HG02970 (cell line): ENCODE data around the gene PPM1D.
A peak's percentile ranks its signal among the peaks of the same experiment; 100 is the strongest.
"Not testable (repeated sequence)": the region's sequence is repeated elsewhere in the genome, so short reads cannot be mapped to it uniquely, and the experiment has no call there.

Experiments used
- ATAC-seq: cut with Tn5 transposase; IDR thresholded peaks from one replicate; pipeline ENCODE4 v1.9.1; 2021; ENCODE audit warnings: mild to moderate bottlenecking, moderate library complexity, moderate number of reproducible peaks; ENCODE audit not compliant: unreplicated experiment, low FRiP score

Gene PPM1D

DNA sequence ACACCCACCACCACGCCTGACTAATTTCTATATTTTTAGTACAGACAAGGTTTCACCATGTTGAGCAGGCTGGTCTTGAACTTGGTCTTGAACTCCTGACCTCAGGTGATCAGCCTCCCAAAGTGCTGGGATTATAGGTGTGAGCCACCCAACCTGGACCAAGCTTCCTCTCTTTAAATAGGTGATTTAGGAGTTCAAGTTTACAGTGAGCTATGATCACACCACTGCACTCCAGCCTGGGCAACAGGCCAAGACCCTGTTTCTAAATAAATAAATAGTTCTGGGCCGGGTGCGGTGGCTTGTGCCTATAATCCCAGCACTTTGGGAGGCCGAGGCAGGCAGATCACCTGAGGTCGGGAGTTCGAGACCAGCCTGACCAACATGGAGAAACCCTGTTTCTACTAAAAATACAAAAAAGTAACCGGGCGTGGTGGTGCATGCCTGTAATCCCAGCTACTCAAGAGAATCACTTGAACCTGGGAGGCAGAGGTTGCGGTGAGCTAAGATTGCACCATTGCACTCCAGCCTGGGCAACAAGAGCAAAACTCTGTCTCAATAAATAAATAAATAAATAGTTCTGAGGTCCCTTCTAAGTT is 6.5 kb upstream of the PPM1D start:
- not testable (repeated sequence) for ATAC-seq

DNA sequence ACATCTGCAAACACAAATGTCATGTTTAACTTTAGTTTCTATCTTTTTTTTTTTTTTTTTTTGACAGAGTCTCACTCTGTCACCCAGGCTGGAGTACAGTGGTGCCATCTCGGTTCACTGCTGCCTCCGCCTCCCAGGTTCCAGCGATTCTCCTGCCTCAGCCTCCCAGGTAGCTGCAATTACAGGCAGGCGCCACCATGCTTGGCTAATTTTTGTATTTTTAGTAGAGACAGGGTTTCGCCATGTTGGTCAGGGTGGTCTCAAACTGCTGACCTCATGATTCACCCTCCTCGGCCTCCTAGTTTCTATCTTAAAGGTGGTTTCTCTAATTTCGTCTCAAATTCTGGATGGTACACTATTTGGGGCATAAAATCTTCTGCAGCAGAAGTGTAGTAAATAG is 5.8 kb upstream of the PPM1D start:
- ATAC-seq, result not testable (repeated sequence)

DNA sequence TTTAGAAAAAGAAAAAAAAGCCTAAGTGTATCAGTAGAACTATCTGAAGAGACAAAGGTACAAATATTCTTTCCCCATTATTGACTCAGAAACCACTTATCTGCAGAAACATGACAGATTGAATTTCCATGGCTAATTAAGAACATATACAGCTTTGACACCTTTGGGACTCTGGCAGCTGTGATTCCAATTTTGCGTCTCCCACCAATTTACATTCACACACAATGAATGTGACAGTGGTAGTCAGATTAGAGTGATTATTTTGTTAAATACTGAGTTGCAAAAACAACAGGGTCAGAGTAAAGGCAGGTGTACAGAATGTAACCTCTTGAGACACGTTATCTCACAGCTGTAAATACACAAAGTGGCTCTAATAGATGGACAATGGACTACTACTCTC is 5.3 kb upstream of the PPM1D start:
- no peak for ATAC-seq

DNA sequence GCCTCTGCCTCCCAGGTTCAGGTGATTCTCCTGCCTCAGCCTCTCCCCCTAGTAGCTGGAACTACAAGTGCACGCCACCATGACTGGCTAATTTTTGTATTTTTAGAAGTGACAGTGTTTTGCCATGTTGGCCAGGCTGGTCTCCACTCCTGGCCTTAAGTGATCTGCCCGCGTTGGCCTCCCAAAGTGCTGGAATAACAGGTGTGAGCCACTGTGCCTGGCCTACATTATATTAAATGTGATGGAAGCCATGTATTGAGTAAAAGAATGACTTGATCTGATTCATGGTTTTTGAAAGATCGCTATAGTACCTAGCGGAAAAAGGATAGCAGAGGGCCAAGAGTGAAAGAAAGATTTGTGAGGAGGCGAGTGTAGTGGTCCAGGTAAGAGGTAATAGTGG is 2.7 kb upstream of the PPM1D start:
- ATAC-seq, result no peak

DNA sequence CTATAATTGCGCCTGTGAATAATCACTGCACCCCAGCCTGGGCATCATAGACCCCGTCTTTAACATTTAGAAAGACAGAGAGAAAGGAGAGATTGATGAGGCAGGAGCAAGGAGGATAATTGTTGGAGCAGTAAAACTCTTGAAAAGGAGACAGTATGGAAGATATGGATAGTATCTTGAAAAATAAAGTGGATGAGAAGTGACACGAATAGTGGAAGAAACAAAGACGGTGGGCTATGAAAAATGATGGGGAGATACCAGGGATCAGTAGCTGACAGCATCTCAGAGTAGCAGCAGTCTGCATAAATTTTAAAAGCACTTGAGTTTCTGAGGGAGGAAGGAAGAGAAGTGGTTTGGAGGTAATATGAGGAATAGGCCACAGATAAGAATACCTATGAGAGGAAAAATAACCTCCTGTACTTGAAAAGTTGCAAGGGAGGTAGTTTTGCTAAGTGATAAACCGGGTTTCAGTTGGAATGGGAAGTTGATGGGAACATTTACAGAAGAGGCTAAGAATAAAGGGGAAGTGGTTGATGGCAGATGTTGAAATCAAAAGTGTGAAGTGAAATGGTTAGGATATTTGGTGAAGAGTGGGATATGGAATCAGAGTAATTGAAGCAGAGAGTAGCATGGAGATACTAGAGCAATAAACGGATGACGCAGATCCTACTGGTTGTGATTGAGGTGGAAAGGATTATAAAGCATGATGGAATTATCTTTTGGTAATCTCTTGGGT is 1.8 kb upstream of the PPM1D start:
- no peak for ATAC-seq

DNA sequence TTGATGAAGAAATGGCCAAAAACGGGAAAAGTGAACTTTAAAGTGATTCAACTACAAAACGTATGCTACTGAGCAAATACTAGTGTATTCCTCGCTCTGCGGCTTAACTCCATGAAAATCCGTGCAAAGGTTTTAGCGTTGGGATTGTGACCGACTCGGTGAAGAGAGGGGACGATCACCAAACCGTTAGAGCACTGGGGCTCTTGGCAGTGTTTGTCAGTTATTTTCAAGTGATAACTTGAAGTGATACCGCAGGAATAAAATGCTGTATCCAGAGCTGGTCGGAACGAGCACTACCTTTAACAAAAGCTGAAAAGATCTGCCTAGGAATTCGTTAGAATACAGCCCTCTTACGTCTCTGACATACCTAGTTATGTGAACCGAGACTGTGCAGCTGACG is 773 bp upstream of the PPM1D start:
- no peak for ATAC-seq

DNA sequence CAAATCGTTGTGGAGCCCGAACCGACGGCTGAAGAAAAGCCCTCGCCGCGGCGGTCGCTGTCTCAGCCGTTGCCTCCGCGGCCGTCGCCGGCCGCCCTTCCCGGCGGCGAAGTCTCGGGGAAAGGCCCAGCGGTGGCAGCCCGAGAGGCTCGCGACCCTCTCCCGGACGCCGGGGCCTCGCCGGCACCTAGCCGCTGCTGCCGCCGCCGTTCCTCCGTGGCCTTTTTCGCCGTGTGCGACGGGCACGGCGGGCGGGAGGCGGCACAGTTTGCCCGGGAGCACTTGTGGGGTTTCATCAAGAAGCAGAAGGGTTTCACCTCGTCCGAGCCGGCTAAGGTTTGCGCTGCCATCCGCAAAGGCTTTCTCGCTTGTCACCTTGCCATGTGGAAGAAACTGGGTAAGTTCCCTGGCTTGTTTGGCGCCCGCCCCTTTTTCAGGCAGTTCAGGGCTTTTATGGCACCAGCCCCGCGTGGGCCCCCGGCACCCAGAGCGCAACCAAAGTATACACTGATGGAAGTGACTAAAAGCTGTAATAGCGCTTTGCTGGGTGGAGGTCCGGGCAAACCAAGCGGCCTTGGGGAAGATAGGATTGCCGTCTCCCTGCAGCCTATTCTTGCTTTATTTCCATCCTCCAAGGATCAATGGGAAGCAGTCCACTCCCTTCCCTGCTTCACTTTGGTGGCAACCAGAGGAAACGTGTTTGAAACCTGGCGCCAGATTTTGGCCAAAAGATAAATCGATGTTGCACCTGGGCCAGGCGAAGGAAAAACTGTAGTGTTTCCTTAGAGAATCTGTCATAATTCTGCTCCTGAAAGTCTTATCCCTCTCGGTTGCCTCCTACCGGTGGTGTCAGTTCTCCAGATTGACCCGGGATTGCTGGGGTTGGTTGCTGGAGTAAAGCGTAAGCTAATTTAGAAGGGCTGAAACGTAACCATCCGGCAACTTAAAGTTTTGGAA is 775 bp downstream of the PPM1D start:
- peak; percentile 11 for ATAC-seq

DNA sequence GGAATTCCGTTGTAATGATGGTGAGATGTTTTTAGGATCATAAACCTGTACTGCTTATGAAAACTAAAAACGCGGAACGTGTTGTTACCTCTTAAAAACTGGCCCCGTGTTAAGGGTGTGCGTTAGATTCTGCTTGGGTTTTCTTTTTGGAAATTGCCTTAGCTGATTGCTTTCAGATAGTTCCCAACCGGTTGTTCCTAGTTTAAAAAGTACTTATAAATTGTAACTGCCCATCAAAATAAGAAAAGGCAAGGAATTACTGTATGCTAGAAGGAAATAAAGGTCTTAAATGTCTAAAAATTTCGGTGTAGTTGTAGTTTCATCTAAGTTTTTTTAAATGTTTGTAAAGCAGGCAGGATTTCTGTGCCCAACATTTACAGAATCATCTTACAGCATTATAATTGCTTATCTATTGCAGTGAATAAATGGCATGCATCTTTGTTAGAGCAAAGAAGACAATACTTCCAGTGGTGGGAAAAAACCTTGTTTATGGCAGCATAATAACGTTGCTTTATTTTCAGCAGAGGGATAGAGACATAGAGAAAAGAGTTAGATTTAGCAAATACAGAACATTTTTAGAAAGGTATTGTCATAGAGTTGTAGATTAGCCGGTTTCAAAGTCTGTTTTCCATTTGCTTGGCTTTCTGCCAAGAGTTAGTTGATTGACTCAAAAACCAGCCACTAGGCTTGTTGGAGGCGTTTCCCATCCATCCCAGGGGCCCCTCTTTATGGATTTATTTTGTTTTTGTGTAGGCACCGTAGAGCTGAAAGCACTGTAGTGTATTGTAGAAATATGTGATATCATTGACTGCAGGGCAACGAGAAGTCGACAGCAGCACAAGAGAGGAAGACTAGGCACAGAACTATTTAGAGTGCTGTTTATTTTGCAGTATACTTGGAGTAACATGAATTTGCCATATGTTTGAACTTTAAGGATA is 1.7 kb downstream of the PPM1D start:
- no peak for ATAC-seq

DNA sequence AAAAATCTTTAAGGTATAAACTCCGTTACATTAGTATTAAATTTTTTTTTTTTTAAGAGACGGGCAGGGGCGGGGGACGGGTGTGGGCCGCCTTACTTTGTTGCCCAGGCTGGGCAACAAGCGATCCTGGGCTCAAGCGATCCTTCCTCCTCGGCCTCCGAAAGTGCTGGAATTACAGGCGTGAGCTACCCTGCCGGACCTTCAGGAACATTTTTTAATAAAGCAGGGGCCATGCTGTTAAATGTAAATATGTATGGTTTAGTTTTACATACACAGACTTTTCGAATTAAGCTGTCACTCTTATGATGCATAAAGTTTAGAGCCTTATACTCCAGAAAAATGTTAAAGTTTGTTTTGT is 2.4 kb downstream of the PPM1D start:
- ATAC-seq, result no peak

DNA sequence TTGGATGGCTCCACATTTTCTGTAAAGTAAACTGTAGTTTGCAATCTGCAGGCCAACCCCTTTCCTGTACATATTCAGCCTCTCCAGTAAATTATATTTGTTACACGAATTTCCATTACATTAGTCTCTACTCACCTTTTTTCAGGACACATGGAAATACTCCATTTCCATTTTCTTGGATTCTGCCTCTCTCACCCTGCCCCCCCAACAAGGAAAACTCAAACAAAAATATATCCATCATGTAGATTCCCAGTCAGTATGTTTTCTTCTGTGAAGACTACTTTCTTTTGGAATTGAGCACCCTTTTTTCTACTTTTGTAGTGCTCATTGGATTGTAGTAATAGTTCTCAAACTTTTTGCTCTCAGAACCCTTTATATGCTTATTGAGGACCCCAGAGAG is 2.9 kb downstream of the PPM1D start:
- ATAC-seq, result no peak

DNA sequence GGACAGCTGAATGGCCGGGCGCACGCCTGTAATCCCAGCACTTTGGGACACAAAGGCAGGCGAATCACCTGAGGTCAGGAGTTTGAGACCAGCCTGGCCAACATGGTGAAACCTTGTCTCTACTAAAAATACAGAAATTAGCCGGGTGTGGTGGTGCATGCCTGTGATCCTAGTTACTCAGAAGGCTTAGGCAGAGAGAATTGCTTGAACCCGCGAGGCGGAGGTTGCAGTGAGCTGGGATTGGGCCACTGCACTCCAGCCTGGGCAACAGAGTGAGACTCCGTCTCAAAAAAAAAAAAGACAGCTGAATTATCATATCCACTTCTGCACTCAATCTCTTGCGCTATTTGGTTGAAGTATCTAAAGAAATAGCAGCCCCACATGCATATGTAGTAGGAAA is 3.5 kb downstream of the PPM1D start:
- not testable (repeated sequence) for ATAC-seq

DNA sequence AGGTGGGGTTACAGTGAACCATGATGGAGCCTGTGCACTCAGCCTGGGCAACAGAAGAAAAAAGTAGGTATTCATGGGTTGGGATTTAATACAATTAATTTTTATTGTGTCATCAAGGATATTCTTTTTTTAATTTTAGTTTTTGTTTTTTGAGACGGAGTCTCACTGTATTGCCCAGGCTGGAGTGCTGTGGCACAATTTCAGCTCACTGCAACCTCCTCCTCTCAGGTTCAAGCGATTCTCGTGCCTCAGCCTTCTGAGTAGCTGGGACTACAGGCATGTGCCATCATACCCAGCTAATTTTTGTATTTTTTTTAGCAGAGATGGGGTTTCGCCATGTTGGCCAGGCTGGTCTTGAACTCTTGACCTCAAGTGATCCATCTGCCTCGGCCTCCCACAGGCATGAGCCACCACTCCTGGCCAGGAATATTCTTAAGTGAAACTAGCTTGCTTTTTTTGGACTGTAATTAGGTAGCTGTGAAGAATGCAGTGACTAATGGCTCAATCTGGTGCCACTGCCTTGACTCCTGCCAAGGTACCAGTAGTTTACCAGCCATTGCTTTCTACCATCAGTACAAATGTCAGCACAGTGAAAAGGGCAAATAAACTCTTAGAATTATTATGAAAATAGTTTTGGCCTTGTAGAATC is 4.8 kb downstream of the PPM1D start:
- no peak for ATAC-seq

DNA sequence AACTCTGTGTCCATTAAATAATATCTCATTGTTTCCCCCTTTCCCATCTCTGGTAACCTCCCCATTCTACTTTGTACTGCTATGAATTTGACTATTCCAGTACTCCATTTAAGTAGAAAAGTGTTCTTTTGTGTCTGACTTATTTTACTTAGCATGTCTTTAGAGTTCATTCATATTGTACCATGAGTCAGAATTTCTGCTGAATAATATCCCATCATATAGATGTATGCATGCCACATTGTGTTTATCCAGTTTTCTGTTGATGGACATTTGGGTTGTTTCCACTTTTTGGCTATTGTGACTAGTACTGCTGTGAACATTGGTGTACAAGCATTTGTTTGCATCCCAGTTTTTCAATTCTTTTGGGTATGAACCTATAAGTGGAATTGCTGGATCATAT is 6.0 kb downstream of the PPM1D start:
- ATAC-seq, result no peak

DNA sequence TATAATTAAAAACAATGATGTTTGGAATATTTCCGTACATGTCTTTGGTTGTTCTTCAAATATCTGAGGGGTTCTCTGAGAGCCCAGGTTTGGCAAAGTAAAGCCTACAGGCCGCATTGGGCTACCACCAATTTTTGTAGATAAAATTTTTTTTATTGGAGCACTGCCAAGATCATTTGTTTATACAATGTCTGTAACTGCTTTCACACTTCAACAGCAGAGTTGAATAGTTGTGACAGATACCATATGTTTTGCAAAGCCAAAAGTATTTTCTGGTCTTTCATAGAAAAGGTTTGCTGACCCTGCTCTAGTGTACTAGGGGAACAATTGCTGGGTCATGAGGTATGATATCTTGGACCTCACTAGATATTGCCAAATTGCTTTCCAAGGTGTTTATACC is 10.5 kb downstream of the PPM1D start:
- ATAC-seq, result no peak

DNA sequence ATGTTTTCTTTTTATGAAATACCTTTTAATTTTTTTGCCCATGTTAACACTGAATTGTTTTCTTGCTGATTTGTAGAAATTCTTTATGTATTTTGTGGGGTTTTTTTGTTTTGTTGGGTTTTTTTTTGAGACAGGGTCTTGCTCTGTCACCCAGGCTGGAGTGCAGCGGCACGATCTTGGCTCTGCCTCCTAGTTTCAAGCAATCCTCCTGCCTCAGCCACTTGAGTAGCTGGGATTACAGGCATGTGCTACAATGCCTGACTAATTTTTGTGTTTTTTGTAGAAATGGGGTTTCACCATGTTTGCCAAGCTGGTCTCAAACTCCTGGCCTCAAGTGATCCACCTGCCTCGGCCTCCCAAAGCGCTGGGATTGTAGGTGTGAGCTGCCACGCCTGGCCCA is 11.3 kb downstream of the PPM1D start:
- not testable (repeated sequence) for ATAC-seq

DNA sequence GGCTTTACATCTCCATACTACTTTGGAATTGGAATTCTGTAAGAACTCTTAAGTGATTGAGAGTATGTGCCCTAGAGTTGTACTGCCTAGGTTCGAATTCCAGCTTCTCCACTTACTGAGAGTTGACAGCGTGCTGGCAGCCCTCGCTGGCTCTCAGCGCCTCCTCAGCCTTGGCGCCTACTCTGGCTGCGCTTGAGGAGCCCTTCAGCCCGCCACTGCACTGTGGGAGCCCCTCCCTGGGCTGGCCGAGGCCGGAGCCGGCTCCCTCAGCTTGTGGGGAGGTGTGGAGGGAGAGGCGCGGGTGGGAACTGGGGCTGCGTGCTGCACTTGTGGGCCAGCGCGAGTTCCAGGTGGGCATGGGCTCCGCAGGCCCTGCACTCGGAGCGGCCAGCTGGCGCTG is 13.3 kb downstream of the PPM1D start:
- ATAC-seq, result no peak

DNA sequence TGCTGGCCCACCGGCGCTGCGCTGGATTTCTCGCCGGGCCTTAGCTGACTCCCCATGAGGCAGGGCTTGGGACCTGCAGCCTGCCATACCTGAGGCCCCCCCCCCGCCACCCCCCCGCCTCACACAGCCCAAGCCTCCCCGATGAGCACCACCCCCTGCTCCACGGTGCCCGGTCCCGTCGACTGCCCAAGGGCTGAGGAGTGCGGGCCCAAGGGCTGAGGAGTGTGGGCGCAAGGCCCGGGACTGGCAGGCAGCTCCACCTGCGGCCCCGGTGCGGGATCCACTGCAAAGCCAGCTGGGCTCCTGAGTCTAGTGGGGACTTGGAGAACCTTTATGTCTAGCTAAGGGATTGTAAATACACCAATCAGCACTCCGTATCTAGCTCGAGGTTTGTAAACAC is 13.8 kb downstream of the PPM1D start:
- not testable (repeated sequence) for ATAC-seq

DNA sequence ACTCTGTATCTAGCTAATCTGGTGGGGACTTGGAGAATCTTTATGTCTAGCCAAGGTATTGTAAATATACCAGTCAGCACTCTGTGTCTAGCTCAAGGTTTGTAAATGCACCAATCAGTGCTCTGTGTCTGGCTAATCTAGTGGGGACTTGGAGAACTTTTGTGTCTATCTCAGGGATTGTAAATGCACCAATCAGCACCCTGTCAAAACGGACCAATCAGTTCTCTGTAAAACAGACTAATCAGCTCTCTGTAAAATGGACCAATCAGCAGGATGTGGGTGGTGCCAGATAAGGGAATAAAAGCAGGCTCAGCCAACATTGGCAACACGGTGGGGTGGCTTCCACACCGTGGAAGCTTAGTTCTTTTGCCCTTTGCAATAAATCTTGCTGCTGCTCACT is 14.3 kb downstream of the PPM1D start:
- not testable (repeated sequence) for ATAC-seq

DNA sequence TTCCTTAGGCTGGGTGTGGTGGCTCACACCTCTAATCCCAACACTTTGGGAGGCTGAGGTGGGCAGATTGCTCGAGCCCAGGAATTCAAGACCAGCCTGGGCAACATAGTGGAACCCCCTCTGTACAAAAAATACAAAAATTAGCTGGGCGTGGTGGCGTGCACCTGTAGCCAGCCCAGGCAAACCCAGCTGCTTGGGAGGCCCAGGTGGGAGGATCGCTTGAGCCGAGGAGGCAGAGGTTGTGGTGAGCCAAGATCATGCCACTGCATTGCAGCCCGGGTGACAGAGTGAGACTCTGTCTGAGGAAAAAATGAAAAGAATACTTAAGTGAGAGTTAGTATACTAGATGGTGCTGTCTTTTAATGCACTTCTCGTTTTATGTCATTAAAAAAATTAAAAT is 15.1 kb downstream of the PPM1D start:
- no peak for ATAC-seq

DNA sequence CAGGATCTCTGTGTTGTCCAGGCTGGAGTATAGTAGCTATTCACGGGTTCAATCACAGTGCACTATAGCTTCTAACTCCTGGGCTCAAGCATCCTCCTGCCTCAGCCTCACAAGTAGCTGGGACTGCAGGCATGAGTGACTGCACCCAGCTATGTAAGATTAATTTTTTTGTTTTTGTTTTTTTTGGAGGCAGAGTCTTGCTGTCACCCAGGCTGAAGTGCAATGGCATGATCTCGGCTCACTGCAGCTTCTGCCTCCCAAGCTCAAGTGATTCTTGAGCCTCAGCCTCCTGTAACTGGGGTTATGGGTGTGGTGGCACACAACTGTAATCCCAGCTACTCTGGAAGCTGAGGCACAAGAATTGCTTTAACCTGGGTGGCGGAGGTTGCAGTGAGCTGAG is 15.8 kb downstream of the PPM1D start:
- ATAC-seq, result no peak
